CD14-positive monocyte (primary cell): ENCODE data around the gene SH3YL1. TPM values are rescaled to one million over a fixed set of nuclear protein-coding genes. Genes with fewer than 3 reads are reported as not detected.

Source experiments
- DNase-seq, 3 donors: peaks; one replicate each; pipeline ENCODE4 v3.0.0-alpha.2; 2011 to 2022
- H2AFZ ChIP-seq: 2 replicates; pipeline ENCODE4 v1.6.0; 2012; ENCODE audit warnings: mild to moderate bottlenecking, low read depth, low read length, inconsistent platforms; ENCODE audit not compliant: insufficient read depth, poor library complexity, severe bottlenecking
- H3K27ac ChIP-seq, 2 donors: 1 replicate in 1 of 2; 2 replicates in 1 of 2; pipeline ENCODE4 v1.5.1; 2012 to 2013; ENCODE audit warnings: low read length in 2 of 2, control low read depth in 1 of 2, inconsistent platforms in 1 of 2, low read depth in 1 of 2, mild to moderate bottlenecking in 1 of 2
- H3K27me3 ChIP-seq, 2 donors: one replicate each; pipeline versions ENCODE4 v1.6.0 to v1.6.1; 2011 to 2013; ENCODE audit warnings: low read length in 2 of 2; ENCODE audit not compliant: control insufficient read depth in 2 of 2, insufficient read depth in 2 of 2
- H3K36me3 ChIP-seq, 2 donors: replicated peaks in 1 of 2; 1 replicate in 1 of 2; 2 replicates in 1 of 2; pipeline versions ENCODE4 v1.5.1 to v1.6.1; 2012 to 2013; ENCODE audit warnings: low read length in 2 of 2, control low read depth in 1 of 2, inconsistent platforms in 1 of 2, mild to moderate bottlenecking in 1 of 2; ENCODE audit not compliant: insufficient read depth in 2 of 2, control insufficient read depth in 1 of 2
- H3K4me1 ChIP-seq, 2 donors: 1 replicate in 1 of 2; 2 replicates in 1 of 2; pipeline versions ENCODE4 v1.5.1 to v1.6.1; 2012 to 2013; ENCODE audit warnings: low read length in 2 of 2, control low read depth in 1 of 2, inconsistent platforms in 1 of 2, mild to moderate bottlenecking in 1 of 2, moderate library complexity in 1 of 2; ENCODE audit not compliant: insufficient read depth in 2 of 2, control insufficient read depth in 1 of 2
- H3K4me2 ChIP-seq: replicated peaks from 2 replicates; pipeline ENCODE3; 2012; ENCODE audit warnings: low read length, moderate library complexity, mild to moderate bottlenecking; ENCODE audit not compliant: poor library complexity, severe bottlenecking; ENCODE audit errors: extremely low read depth
- H3K4me3 ChIP-seq, 3 experiments: fragments of 200-600 bp in 1 of 3; sonication (generic) in 1 of 3; replicated peaks in 1 of 3; 1 replicate in 2 of 3; 2 replicates in 1 of 3; pipeline ENCODE4 v1.5.1; 2011 to 2013; ENCODE audit warnings: low read length in 3 of 3, mild to moderate bottlenecking in 3 of 3, control low read depth in 2 of 3, low read depth in 2 of 3, inconsistent platforms in 1 of 3, moderate library complexity in 1 of 3
- H3K79me2 ChIP-seq: 2 replicates; pipeline ENCODE4 v1.6.0; 2012; ENCODE audit warnings: mild to moderate bottlenecking, control low read depth, inconsistent platforms, low read length, moderate library complexity; ENCODE audit not compliant: insufficient read depth
- H3K9ac ChIP-seq: 2 replicates; pipeline ENCODE4 v1.6.0; 2017; ENCODE audit warnings: low read length, mild to moderate bottlenecking; ENCODE audit not compliant: insufficient read depth, poor library complexity, severe bottlenecking
- H3K9me3 ChIP-seq, 2 donors: replicated peaks in 1 of 2; 1 replicate in 1 of 2; 2 replicates in 1 of 2; pipeline versions ENCODE4 v1.5.1 to v1.6.1; 2012 to 2013; ENCODE audit warnings: low read length in 2 of 2, control low read depth in 1 of 2; ENCODE audit not compliant: control insufficient read depth in 1 of 2, insufficient read depth in 1 of 2
- H4K20me1 ChIP-seq: 2 replicates; pipeline ENCODE4 v1.6.0; 2012; ENCODE audit warnings: mild to moderate bottlenecking, low read length, control low read depth, moderate library complexity; ENCODE audit not compliant: insufficient read depth
- H3K27ac Mint-ChIP-seq, 7 donors: one replicate each; pipeline ENCODE4 v1.8.0; 2020; ENCODE audit warnings: mild to moderate bottlenecking in 7 of 7, mixed read lengths in 7 of 7, moderate library complexity in 6 of 7, inconsistent platforms in 2 of 7
- H3K27me3 Mint-ChIP-seq, 3 donors: one replicate each; pipeline ENCODE4 v1.8.0; 2021 to 2022; ENCODE audit warnings: low read depth in 3 of 3, mild to moderate bottlenecking in 3 of 3, mixed read lengths in 3 of 3, moderate library complexity in 3 of 3, inconsistent platforms in 1 of 3
- H3K36me3 Mint-ChIP-seq, 2 donors: one replicate each; pipeline ENCODE4 v1.8.0; 2020; ENCODE audit warnings: mixed read lengths in 2 of 2, inconsistent platforms in 1 of 2, mild to moderate bottlenecking in 1 of 2
- H3K4me1 Mint-ChIP-seq: one replicate; pipeline ENCODE4 v1.8.0; 2020; ENCODE audit warnings: mild to moderate bottlenecking, mixed read lengths
- H3K4me3 Mint-ChIP-seq, 2 donors: one replicate each; pipeline ENCODE4 v1.8.0; 2020; ENCODE audit warnings: mild to moderate bottlenecking in 2 of 2, mixed read lengths in 2 of 2, moderate library complexity in 1 of 2
- H3K9me3 Mint-ChIP-seq, 7 donors: one replicate each; pipeline ENCODE4 v1.8.0; 2020 to 2022; ENCODE audit warnings: mixed read lengths in 7 of 7, mild to moderate bottlenecking in 6 of 7, moderate library complexity in 6 of 7, inconsistent platforms in 2 of 7
- WGBS: methylation state at CpG from one replicate; pipeline ENCODE4 v1.1.5; 2013; ENCODE audit warnings: missing lambda C conversion rate; ENCODE audit not compliant: insufficient coverage; 5-methylcytosine and 5-hydroxymethylcytosine counted together
- intact Hi-C, 2 donors: fragments of 100-400 bp; cut with micrococcal nuclease; formaldehyde crosslinking; loops; one replicate each; pipeline versions ENCODE4 v1.15.0 to v1.15.1; 2023
- polyA plus RNA-seq, 3 donors: library from polyadenylated mRNA; depleted of rRNA in 1 of 3; unstranded in 2 of 3; stranded (reverse) in 1 of 3; fragments of 300-500 nt in 2 of 3; fragments of >200 nt in 1 of 3; fragmentation: Illumina TruSeq in 2 of 3; gene quantifications; 1 replicate in 2 of 3; 2 replicates in 1 of 3; pipeline ENCODE4 v1.2.3, GENCODE V29; 2012 to 2021
- TF ChIP-seq, protein P1 (sequence below): fragments of 200-600 bp; IDR thresholded peaks from one replicate; pipeline ENCODE4 v1.8.0; 2022; ENCODE audit warnings: antibody characterized with exemption, mild to moderate bottlenecking

Gene SH3YL1
- polyA plus RNA-seq, 3 donors, result 2.4 to 11.7 (median 4.0) TPM

DNA sequence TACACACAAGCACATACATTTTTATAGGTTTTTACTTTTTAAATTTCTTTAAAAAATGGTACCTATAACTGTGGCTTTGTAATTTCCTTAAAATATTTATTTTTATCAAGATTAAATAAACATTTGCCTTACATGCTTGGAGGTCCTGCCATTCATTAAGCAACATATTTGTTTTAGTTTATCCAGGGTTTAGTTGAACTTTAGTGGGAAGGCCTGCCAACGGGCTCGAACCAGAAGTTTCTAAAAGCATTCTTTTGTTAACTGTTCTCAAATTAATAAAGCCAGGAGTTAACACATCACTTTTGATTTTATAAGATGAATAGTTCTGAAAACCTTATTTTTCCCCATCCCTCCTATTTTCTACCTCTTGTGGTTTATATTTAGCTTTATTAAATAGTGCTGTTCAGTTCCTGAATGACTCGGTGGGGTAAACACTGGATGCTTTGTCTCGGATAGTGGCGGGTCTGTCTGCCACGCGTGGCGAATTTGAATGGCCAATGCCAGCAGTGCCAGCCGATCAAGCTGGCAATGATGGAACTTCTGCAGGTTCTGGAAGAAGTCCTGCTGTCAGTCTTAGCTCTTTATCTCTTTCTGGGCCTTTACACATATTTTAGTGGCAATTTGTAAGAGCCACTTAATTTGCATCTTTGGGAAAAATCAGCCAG, 32.2 kb downstream of the SH3YL1 start:
- H3K9me3 ChIP-seq, result no peaks in the 10 kb centered on the region
- no peaks in the 10 kb centered on the region for H3K79me2 ChIP-seq
- Mint-ChIP-seq H3K27me3 (peaks cover 0 to 2% (median 0%) of the 10 kb centered on the region in 3 donors), H3K4me3 (no peak overlapping the region), H3K27ac (no peak overlapping the region), H3K4me1 (no peaks in the 10 kb centered on the region), H3K36me3 (peaks cover 20 to 23% of the 10 kb centered on the region in 2 donors), H3K9me3 (no peaks in the 10 kb centered on the region)
- H2AFZ ChIP-seq, result no peak overlapping the region
- H4K20me1 ChIP-seq, result no peaks in the 10 kb centered on the region
- 88% methylated on average over 3 of the region's 9 CpGs for WGBS
- no peak overlapping the region for H3K9ac ChIP-seq
- TF ChIP-seq, protein P1, sequence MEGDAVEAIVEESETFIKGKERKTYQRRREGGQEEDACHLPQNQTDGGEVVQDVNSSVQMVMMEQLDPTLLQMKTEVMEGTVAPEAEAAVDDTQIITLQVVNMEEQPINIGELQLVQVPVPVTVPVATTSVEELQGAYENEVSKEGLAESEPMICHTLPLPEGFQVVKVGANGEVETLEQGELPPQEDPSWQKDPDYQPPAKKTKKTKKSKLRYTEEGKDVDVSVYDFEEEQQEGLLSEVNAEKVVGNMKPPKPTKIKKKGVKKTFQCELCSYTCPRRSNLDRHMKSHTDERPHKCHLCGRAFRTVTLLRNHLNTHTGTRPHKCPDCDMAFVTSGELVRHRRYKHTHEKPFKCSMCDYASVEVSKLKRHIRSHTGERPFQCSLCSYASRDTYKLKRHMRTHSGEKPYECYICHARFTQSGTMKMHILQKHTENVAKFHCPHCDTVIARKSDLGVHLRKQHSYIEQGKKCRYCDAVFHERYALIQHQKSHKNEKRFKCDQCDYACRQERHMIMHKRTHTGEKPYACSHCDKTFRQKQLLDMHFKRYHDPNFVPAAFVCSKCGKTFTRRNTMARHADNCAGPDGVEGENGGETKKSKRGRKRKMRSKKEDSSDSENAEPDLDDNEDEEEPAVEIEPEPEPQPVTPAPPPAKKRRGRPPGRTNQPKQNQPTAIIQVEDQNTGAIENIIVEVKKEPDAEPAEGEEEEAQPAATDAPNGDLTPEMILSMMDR, result no peak
- no peak for DNase-seq
- intact Hi-C loops, result no loop called here
- no peak overlapping the region for H3K4me2 ChIP-seq
- no peaks in the 10 kb centered on the region for H3K4me1 ChIP-seq
- H3K27me3 ChIP-seq, result no peaks in the 10 kb centered on the region
- H3K4me3 ChIP-seq, result no peak overlapping the region
- H3K27ac ChIP-seq, result no peak overlapping the region
- H3K36me3 ChIP-seq, result peaks cover 3 to 21% of the 10 kb centered on the region in 2 donors

DNA sequence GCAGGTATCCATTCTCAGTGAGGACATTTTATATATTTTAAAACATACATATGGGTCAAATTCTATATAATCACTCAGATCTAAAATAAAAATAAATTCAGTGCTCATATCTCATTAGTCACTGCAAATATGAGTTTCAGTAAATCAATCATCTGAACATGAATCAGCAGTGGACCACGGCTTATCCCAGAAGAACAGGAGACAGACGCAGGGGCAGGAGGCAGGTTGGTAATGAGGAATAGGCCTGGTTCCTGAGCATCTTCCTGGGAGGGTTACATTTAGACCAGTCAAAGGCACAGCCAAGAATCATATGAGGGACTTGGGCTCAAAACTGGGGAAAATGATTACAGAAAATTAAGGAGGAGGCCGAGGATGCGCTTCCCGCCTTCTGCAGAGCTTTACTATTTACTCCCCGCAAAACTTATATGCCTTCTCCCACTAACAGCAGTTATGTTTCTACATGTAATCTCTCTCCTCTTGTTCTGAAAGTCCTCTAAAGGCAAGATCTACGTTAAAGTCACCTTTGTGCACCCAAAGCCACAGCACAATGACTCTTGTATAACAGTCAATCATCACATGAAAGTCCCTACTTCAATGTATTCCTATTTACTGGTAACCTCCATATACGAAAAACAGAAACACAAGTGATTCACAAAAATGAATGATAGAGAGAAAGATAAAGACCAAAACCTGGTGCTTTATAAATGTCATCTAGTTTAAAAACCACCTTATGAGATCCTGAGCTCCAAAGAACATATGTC, 35.1 kb downstream of the SH3YL1 start:
- Histone ChIP-seq H3K9me3 (no peaks in the 10 kb centered on the region), H3K27me3 (no peaks in the 10 kb centered on the region), H3K36me3 (peaks cover 3 to 33% of the 10 kb centered on the region in 2 donors), H2AFZ (no peak overlapping the region), H3K4me1 (no peaks in the 10 kb centered on the region), H4K20me1 (no peaks in the 10 kb centered on the region), H3K79me2 (no peaks in the 10 kb centered on the region), H3K9ac (no peak overlapping the region), H3K4me2 (no peak overlapping the region), H3K27ac (no peak overlapping the region), H3K4me3 (no peak overlapping the region)
- WGBS, result 100% methylated on average over 3 of the region's 8 CpGs
- TF ChIP-seq, protein P1, result no peak
- Mint-ChIP-seq H3K4me1 (no peaks in the 10 kb centered on the region), H3K27me3 (peaks cover 0 to 2% (median 0%) of the 10 kb centered on the region in 3 donors), H3K4me3 (no peak overlapping the region), H3K36me3 (peaks cover 19 to 20% of the 10 kb centered on the region in 2 donors), H3K9me3 (peaks cover 0 to 3% (median 0%) of the 10 kb centered on the region in 7 donors), H3K27ac (no peak overlapping the region)
- intact Hi-C loops, result no loop called here
- DNase-seq, result no peak
